ENCODE data around the gene KCNC1. TPM values are rescaled to one million over a fixed set of nuclear protein-coding genes. Genes with fewer than 3 reads are reported as not detected.

KCNC1 gene
- polyA plus RNA-seq, 1 of the 3 experiments (the other 2 are of a cell fraction), result 0.18 TPM

- DNase-seq, result no peak
- no peaks in the 10 kb centered on the region for H4K20me1 ChIP-seq (ENCODE audit: insufficient read depth)
- H3K4me2 ChIP-seq, result no peak overlapping the region
- no peaks in the 10 kb centered on the region for H3K9me2 ChIP-seq
- ChIA-PET POLR2A (no interaction called here), CTCF (interaction anchor here (0.7 kb wide), 1 partner anchor 1090 kb away, joined by 3 read pairs; no protein-coding TSS in a partner anchor)
- no peak overlapping the region for H3K4me3 ChIP-seq (ENCODE audit: low read depth in 2 of 2, low read length in 1 of 2)
- no peak for TF ChIP-seq RFX5 (IDR thresholded peaks at IDR 0.05; ENCODE audit: low read length)
- TF ChIP-seq MAX (IDR thresholded peaks at IDR 0.05; ENCODE audit: low read depth), result peak; percentile 51; the same call in 1 of the 2 replicates
- TF ChIP-seq SIN3A (IDR thresholded peaks at IDR 0.05; ENCODE audit: borderline replicate concordance, low read depth, low read length), result no peak
- no peak for TF ChIP-seq PBX3 (IDR thresholded peaks at IDR 0.05)
- no peak for TF ChIP-seq TCF12 (IDR thresholded peaks at IDR 0.05)
- TF ChIP-seq TAF1 (IDR thresholded peaks at IDR 0.05; ENCODE audit: borderline replicate concordance, low read depth, low read length), result no peak
- no peak for TF ChIP-seq RAD21 (IDR thresholded peaks at IDR 0.05; ENCODE audit: low read length)
- TF ChIP-seq USF2 (IDR thresholded peaks at IDR 0.05; ENCODE audit: borderline replicate concordance, low read depth, low read length), result no peak
- no peak for TF ChIP-seq NRF1 (IDR thresholded peaks at IDR 0.05; ENCODE audit: low read depth, low read length)
- TF ChIP-seq EZH2phosphoT487 (IDR thresholded peaks at IDR 0.05; ENCODE audit: borderline replicate concordance, low read depth), result no peak
- TF ChIP-seq JUND (IDR thresholded peaks at IDR 0.05), result peak; percentile 22; the same call in 1 of the 2 replicates
- no peak for TF ChIP-seq YY1 (IDR thresholded peaks at IDR 0.05; ENCODE audit: low read depth)
- TF ChIP-seq ELF1 (IDR thresholded peaks at IDR 0.05), result no peak
- no peak for TF ChIP-seq RXRA (IDR thresholded peaks at IDR 0.05; ENCODE audit: borderline replicate concordance, low read depth)
- peak; percentile 90 for TF ChIP-seq FOSL2 (IDR thresholded peaks at IDR 0.05; ENCODE audit: borderline replicate concordance, low read depth)
- TF ChIP-seq MEF2A (IDR thresholded peaks at IDR 0.05; ENCODE audit: borderline replicate concordance, low read depth), result no peak
- no peak for TF ChIP-seq TEAD4 (IDR thresholded peaks at IDR 0.05; ENCODE audit: borderline replicate concordance, insufficient read depth)
- TF ChIP-seq MXI1 (IDR thresholded peaks at IDR 0.05; ENCODE audit: low read depth, low read length), result no peak
- TF ChIP-seq CTCF (IDR thresholded peaks at IDR 0.05), result no peak
- H3K4me1 ChIP-seq (ENCODE audit: control insufficient read depth in 1 of 2, insufficient read depth in 2 of 2, low read depth in 1 of 2, low read length in 1 of 2), result no peaks in the 10 kb centered on the region
- no peak overlapping the region; the same call in 1 of the 2 replicates for H2AFZ ChIP-seq (ENCODE audit: low read depth)
- no peaks in the 10 kb centered on the region for H3K9me3 ChIP-seq
- no peaks in the 10 kb centered on the region for H3F3A ChIP-seq (replicated peaks; ENCODE audit: insufficient read depth)
- no peak overlapping the region for H3K27ac ChIP-seq (ENCODE audit: low read depth in 2 of 2, low read length in 1 of 2)
- no peaks in the 10 kb centered on the region for H3K79me2 ChIP-seq (ENCODE audit: insufficient read depth)
- no peaks in the 10 kb centered on the region for H3K27me3 ChIP-seq (ENCODE audit: insufficient read depth)
- H3K9ac ChIP-seq, result no peak overlapping the region
- no peaks in the 10 kb centered on the region for H3K36me3 ChIP-seq (replicated peaks in 1 of 2; ENCODE audit: control insufficient read depth in 1 of 2, insufficient read depth in 2 of 2, low read length in 1 of 2)
- 79% methylated on average over 13 of the region's 14 CpGs for WGBS (ENCODE audit: low lambda C conversion rate)
Observed at GRCh38 chr11:17786824-17787525, 52.4 kb downstream of the KCNC1 start.

Data from SK-N-SH (cell line).